Head of caudate nucleus (tissue), 42 donors: ENCODE data around the gene FAM120B.

Source experiments
- DNase-seq, 42 donors: peaks; one replicate each; pipeline versions ENCODE4 v3.0.0 to v3.0.0-alpha.2; 2020 to 2021; ENCODE audit warnings: mixed read lengths in 7 of 42
- intact Hi-C: fragments of 100-400 bp; cut with DNase I; formaldehyde crosslinking; loops from one replicate; pipeline ENCODE4 v1.15.0; 2022

The FAM120B gene

DNA sequence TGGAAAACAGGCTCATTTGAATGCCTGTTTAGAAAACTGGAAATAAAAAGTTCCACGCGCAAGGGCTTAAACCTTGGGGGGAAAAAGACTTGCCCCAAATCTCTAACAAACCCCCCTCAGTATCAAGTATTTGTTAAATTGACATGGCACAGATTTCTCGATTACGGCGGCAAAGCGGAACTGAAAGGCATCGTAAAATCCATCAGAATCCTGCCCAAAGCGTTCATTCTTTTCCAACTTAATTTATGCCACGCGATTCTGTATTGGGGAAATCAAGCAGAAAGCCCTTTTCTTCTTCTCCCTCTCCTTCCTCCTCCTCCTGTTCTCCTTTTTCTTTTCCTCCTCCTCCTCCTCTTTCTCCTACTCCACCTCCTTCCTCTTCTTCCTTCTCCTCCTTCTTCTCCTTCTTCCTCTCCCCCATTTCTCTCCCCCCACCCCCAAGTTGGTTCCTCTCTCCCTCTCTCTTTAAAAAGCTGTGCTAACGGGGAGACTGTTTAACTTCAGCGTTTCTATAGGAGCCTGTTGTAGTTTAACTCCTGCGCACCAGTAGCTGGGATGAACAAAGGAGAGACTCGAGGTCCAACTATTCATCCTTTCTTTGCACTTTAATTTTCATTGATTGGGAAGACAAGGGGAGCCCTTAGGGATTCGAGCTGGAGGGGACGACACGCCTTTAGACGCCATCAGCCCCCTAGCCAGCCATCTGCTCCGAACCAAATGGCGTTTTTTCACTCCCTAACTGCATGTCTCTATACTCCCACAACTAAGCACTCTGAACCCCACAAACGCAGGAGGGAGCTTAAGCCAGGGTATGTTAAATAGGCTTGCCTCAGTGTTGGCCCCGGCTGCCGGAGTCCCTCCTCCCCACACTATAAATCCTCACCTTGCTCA, 13.0 kb upstream of the FAM120B start:
- intact Hi-C loops = loop anchor here (5.0 to 10.0 kb wide), 3 partner anchors 119 to 461 kb away; no protein-coding TSS in a partner anchor
- DNase-seq = peak in 2 of 42 donors; percentile 2 to 27

- peak in 1 of 42 donors; percentile 29 for DNase-seq
- intact Hi-C loops = loop anchor here (5.0 to 10.0 kb wide), 3 partner anchors 120 to 462 kb away; no protein-coding TSS in a partner anchor
Measured at GRCh38 chr6:170294298-170294730, 12.2 kb upstream of the FAM120B start.

DNA sequence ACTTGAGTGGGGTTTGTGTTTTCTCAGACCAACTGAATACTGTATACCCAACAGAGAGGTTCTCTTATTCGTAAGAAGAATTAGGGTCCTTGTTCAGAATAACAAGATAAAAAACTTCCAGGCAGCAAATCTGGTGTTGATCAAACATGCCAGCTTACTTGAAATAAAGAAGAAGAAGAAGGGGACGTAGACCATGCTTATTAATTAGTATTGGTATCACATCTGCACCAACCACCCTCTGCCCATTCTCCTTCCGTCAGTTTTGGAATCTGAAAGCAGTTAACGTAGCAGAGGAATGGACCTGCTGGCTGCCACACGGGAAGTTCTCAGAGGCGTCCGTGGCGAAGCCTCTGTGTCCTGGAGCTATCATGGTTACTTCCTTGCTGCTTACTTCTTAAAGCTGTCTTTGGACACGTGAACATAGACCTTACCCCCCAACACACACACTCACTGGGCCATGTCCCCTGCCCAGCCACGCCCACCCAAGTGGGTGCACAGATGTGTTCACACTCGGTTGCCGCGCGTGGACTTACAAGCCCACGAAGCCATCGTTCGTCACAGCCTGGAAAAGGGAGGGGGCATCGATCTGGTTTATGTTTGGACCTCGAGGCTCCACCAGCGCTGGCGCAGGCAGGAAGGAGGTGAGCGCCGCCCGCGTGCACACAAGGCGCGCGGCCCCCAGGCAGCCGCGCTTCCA, 11.6 kb upstream of the FAM120B start:
- DNase-seq = peak in 1 of 42 donors; percentile 50
- intact Hi-C loops = loop anchor here (5.0 to 10.0 kb wide), 3 partner anchors 120 to 463 kb away; no protein-coding TSS in a partner anchor

DNA sequence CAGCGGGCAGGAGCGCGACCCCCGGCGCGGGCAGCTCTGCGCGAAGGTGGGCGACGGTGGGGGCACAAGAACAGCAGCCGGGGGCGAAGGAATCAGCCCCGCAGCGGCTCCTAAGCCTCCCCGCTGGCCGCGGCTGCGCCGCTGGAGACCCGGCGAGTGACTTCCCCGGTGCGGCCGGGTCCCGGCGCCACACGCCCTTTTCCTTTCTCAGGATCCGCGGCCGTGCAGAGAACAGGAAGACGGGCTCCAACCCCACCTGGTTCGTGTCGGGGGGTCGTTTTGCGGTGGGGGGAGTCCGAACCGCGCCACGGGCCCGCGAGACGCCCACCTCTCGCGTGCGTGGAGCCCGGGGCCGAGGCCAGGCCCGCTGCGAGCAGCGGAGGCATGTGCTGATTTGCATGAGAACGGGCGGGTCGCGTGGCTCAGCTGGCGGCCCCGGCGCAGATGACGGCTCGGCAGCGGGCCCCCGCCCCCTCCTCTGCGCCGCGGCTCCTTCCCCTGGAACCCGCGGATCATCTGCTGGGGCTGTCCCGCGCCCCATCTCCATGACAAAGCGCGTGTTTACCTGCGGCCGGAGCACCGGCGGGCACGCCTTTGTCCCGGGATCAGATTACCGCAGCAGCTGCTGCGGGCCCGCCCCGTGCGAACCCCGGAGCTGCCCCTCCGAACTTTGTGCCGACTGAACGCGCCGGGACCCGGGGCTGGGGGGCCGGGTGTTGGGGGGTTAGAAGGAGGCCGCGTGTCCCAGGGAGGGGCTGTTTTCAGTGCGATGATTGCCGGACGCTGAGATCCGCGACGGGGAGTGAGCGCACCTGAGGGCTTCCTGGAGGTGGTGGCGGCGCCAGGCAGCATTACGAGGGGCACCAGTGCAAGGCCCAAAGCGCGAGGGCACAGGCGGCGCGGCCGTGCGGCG, 10.8 kb upstream of the FAM120B start:
- DNase-seq = peak in 18 of 42 donors; percentile 45 to 82 (median 62)
- intact Hi-C loops = loop anchor here (10.0 kb wide), 1 partner anchor 121 kb away; no protein-coding TSS in a partner anchor

DNA sequence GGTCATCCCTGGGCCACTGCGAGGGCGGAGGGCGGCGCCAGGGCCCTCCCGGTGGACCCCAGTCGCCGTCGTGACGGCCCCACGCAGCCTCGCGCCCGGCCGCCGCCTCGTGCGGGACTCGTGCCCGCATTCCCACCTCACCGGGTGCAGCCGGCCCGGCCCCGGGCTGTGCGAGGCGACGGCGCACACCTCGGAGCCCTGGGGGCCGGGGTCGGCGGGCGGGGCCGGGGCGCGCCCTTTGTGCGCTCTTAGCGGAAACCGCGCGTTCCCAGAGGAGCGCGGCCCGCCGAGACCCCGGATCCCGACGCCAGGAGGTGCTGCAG, 10.2 kb upstream of the FAM120B start:
- DNase-seq = no peak
- intact Hi-C loops = loop anchor here (10.0 kb wide), 1 partner anchor 122 kb away; no protein-coding TSS in a partner anchor

DNA sequence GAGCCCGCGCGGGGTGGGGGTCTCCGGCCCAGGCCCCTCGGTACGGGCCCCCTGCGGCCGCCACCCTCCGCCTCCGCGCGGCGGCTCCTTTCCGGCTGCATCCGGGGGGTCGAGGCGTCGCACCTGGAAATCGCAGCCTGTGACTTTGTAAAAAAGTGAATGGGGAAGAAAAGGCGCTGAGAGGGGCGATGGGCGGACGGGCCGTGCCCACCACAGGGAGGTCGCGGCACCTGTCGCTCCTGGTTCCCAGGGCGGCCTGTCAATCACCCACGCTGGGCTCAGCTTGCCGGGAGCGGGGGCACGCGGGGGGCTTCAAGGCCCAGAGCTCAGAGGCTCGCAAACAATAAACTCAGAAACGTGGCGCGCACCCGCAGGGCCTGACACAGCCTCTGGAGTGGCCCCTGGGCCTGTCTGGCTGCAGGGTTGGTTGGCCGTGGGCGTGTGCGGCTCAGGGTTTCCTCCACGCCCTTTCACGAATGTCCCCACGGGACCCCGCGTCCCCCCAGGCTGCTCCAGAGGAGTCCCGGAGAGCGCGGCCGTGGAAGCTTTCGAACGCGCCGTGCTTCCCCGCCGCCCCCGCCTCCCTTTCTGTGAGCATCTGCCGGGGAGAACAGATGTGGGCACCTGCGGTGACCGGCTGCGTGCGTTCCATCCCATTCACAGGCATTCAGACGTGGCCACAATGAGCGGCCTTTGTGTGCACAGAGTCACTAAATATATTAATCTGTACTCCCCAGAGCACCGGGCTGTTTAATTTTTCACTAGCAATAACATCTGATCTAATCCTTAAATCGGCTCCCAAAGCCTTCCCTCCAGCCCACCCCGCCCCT, 9.6 kb upstream of the FAM120B start:
- peak in 16 of 42 donors; percentile 37 to 80 (median 59) for DNase-seq
- intact Hi-C loops = loop anchor here (10.0 kb wide), 1 partner anchor 122 kb away; no protein-coding TSS in a partner anchor

- DNase-seq = peak in 8 of 42 donors; percentile 51 to 76 (median 56)
Measured at GRCh38 chr6:170297576-170298330, 8.8 kb upstream of the FAM120B start.

GRCh38 chr6:170298688-170299087, 7.9 kb upstream of the FAM120B start:
- intact Hi-C loops = loop anchor here (10.0 kb wide), 1 partner anchor 124 kb away; no protein-coding TSS in a partner anchor
- no peak for DNase-seq

More at GRCh38 chr6:170297576-170298330, 8.8 kb upstream of the FAM120B start:
- intact Hi-C loops = loop anchor here (10.0 kb wide), 1 partner anchor 123 kb away; no protein-coding TSS in a partner anchor

GRCh38 chr6:170301184-170301583, 5.4 kb upstream of the FAM120B start:
- no peak for DNase-seq
- intact Hi-C loops = loop anchor here (10.0 kb wide), 1 partner anchor 224 kb away; no protein-coding TSS in a partner anchor

DNA sequence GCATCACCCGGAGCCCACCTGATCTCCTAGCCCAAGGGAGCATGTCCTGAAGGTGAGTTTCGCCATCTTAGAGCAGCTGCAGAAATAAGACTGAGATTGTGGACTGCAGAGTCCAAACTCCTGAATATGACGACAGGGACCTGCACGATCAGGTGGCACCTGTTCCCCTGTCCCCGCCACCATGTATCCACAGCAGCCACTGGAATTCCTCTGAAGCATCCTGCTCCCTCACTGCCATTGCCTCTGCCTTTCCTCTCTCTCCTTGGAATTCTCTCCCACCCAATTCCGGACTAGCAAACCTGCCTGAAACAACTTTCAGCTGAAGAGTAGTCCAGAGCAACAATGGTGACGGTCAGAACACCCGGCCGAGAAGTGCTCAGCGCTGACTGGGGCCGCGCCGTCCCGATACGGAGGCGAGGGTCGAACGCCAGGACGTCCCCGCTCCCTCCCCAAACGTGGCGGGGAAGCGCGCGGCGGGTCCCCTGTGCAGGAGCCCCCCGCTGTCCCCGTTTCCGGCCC, 694 bp upstream of the FAM120B start:
- intact Hi-C loops = loop anchor here (10.0 kb wide), 1 partner anchor 219 kb away; no protein-coding TSS in a partner anchor
- DNase-seq = no peak

DNA sequence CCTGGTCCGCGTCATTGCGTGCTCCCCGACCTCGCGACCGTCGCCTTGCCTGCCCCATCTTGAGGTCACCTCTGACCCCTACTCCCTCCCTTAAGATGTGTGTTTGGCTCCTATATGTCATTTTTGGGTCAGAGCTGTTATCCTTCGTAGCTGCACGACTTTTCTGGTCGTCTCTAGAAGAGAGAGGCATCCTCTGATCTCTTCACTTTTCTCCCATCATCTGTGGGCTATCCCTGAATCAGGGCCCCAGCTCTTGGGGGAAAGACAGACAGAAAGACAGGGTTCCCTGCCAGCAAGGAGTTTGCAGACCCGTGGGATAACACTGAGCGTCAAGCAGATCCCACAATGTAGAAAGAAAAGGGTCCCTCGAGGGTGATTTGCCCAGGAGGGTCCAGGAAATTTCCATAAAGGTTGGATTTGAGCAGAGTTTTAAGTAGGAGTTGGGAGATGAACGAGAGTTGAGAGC, 555 bp downstream of the FAM120B start:
- DNase-seq = no peak
- intact Hi-C loops = loop anchor here (10.0 kb wide), 1 partner anchor 218 kb away; no protein-coding TSS in a partner anchor

DNA sequence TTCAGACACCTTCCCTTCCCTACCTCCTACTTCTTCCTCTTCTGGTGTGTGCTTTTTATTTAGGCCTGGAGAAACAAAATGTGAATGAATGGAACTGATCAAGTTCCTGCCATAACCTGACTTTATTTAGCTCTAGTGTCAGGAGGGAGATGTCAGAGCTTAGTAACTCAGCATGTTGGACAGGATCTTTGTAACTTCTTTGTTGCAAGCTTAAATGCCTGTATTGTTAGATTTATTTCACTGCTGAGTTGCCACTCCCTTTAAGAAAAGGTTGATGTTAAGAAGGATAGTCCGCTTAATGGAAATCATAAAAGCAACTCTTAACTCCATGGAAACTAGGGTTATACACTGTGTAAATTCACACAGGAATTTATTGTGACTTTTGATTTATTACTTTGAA, 2.2 kb downstream of the FAM120B start:
- intact Hi-C loops = loop anchor here (10.0 kb wide), 1 partner anchor 216 kb away; no protein-coding TSS in a partner anchor
- DNase-seq = no peak

GRCh38 chr6:170311696-170312095, 5.1 kb downstream of the FAM120B start:
- DNase-seq = no peak
- intact Hi-C loops = no loop called here

DNA sequence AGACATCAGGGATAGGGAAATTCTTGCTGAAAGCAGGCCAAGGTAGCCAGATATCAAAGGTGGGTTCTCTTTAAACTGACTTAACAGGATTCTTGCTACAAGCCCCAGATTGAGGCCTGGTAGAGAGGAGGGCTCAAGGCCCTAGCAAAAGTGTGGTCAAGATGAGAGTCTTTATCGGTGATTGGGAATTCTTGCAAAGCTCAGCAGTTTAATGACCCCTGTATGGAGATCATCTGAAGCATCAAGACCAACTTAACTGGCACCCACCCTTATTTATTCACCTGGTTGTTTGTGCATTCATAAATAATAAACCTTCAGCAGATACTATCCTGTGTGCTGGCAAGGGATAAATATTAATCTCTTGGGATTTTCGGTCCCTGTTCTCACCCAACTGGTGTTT, 6.3 kb downstream of the FAM120B start:
- DNase-seq = no peak
- intact Hi-C loops = no loop called here

DNA sequence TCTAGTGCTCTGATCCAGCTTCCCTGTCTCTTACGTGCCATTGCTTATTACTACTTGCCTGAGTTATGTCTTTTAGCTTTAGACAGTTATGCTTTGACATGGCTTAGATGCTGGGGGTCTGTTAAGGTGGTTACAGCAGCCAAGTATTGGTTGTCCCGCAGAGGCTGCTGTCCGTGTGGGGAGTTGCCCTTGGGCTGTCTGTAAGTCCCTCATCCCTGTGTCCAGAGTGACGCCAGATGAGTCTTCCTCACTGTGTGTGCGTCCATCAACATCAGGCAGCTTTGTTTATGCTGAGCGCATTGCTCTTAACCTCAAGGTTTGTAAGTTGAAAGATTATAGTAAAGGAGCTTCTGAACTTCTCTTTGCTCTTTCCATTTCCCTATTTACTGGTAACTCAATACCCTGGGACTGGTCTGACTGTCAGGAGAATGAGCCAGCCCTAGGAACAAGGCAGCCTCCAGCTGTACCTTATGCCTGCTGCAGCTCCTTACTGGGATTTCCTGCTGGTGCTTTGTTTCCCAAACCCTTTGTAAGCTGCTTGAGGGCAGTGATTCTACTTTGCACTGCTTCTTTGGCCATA, 7.2 kb downstream of the FAM120B start:
- no peak for DNase-seq
- intact Hi-C loops = no loop called here

GRCh38 chr6:170314983-170315382, 8.4 kb downstream of the FAM120B start:
- no peak for DNase-seq
- intact Hi-C loops = no loop called here
